Neural cell (in vitro differentiated cells): Measurements from ENCODE around the gene FMO2. TPM values are rescaled to one million over a fixed set of nuclear protein-coding genes. Genes with fewer than 3 reads are reported as not detected.

Experiments
- H2AFZ ChIP-seq: fragments of 200-600, 300-800 bp; sonication (generic), shearing (Covaris generic); 2 replicates; pipeline ENCODE4 v1.6.0; 2014; ENCODE audit warnings: low read depth, mild to moderate bottlenecking, antibody characterized with exemption, low read length, moderate library complexity
- H3F3A ChIP-seq: fragments of 200-600 bp; shearing (Covaris generic); 2 replicates; pipeline ENCODE4 v1.6.1; 2016; ENCODE audit warnings: mild to moderate bottlenecking, moderate library complexity, mixed read lengths, antibody characterized with exemption, low read length; ENCODE audit not compliant: insufficient read depth, poor library complexity, severe bottlenecking
- H3K27ac ChIP-seq: fragments of 200-600, 300-800 bp; sonication (generic), shearing (Covaris generic); 2 replicates; pipeline ENCODE4 v1.5.1; 2014; ENCODE audit warnings: mild to moderate bottlenecking, low read length, moderate library complexity
- H3K27me3 ChIP-seq: fragments of 300-800, 200-600 bp; sonication (generic), shearing (Covaris generic); 2 replicates; pipeline ENCODE4 v1.6.0; 2014; ENCODE audit warnings: mild to moderate bottlenecking, low read depth, low read length, moderate library complexity; ENCODE audit not compliant: insufficient read depth
- H3K36me3 ChIP-seq: fragments of 300-800, 200-600 bp; sonication (generic), shearing (Covaris generic); 2 replicates; pipeline ENCODE4 v1.5.1; 2014; ENCODE audit warnings: mild to moderate bottlenecking, antibody characterized with exemption, low read length, moderate library complexity; ENCODE audit not compliant: insufficient read depth
- H3K4me2 ChIP-seq: fragments of 300-800, 200-600 bp; sonication (generic), shearing (Covaris generic); 2 replicates; pipeline ENCODE4 v1.6.0; 2014; ENCODE audit warnings: mild to moderate bottlenecking, low read length
- H3K4me3 ChIP-seq: fragments of 300-800, 200-600 bp; sonication (generic), shearing (Covaris generic); 2 replicates; pipeline ENCODE4 v1.5.1; 2014; ENCODE audit warnings: mild to moderate bottlenecking, low read length, moderate library complexity
- H3K79me2 ChIP-seq: fragments of 200-600 bp; shearing (Covaris generic); replicated peaks from 2 replicates; pipeline ENCODE4 v1.6.0; 2014; ENCODE audit warnings: mild to moderate bottlenecking, low read length, moderate library complexity; ENCODE audit not compliant: insufficient read depth
- H3K9ac ChIP-seq: fragments of 300-800, 200-600 bp; sonication (generic), shearing (Covaris generic); 2 replicates; pipeline ENCODE4 v1.6.1; 2016; ENCODE audit warnings: mild to moderate bottlenecking, low read length, mixed read lengths
- H3K9me2 ChIP-seq: fragments of 200-600 bp; shearing (Covaris generic); 2 replicates; pipeline ENCODE4 v1.6.1; 2016; ENCODE audit warnings: mild to moderate bottlenecking, low read length, mixed read lengths; ENCODE audit not compliant: insufficient read depth
- H3K9me3 ChIP-seq: fragments of 200-600, 300-800 bp; sonication (generic), shearing (Covaris generic); 2 replicates; pipeline ENCODE4 v1.6.1; 2016; ENCODE audit warnings: mild to moderate bottlenecking, mixed run types, low read length, moderate library complexity, mixed read lengths
- H4K20me1 ChIP-seq: fragments of 200-600 bp; shearing (Covaris generic); 2 replicates; pipeline ENCODE4 v1.6.1; 2016; ENCODE audit warnings: mild to moderate bottlenecking, mixed run types; ENCODE audit not compliant: insufficient read depth
- EP300 ChIP-seq: fragments of 450-650 bp; conservative IDR thresholded peaks from 2 replicates; pipeline ENCODE4 v1.6.1; 2014; ENCODE audit warnings: antibody characterized with exemption, mild to moderate bottlenecking, moderate library complexity; ENCODE audit not compliant: poor library complexity, severe bottlenecking
- MXI1 ChIP-seq: fragments of 450-650 bp; conservative IDR thresholded peaks from 2 replicates; pipeline ENCODE4 v1.6.1; 2014; ENCODE audit warnings: antibody characterized with exemption, mild to moderate bottlenecking; ENCODE audit not compliant: poor library complexity, severe bottlenecking
- POLR2AphosphoS5 ChIP-seq: IDR thresholded peaks from 2 replicates; pipeline ENCODE4 v1.6.1; 2012
- RAD21 ChIP-seq: fragments of 450-650 bp; conservative IDR thresholded peaks from 2 replicates; pipeline ENCODE4 v1.6.1; 2014; ENCODE audit warnings: antibody characterized with exemption, mild to moderate bottlenecking, moderate library complexity
- SMC3 ChIP-seq: fragments of 450-650 bp; conservative IDR thresholded peaks from 2 replicates; pipeline ENCODE4 v1.6.1; 2014; ENCODE audit warnings: antibody characterized with exemption, mild to moderate bottlenecking, moderate library complexity; ENCODE audit not compliant: poor library complexity
- TAF1 ChIP-seq: IDR thresholded peaks from 2 replicates; pipeline ENCODE4 v1.6.1; 2012; ENCODE audit warnings: low read depth
- polyA plus RNA-seq: library from polyadenylated mRNA; depleted of rRNA; stranded (reverse); fragments of >200 nt; gene quantifications from 2 replicates; pipeline ENCODE4 v1.2.3, GENCODE V29; 2014
- TF ChIP-seq, protein P1 (sequence below): IDR thresholded peaks from 2 replicates; pipeline ENCODE4 v1.6.1; 2012; ENCODE audit warnings: borderline replicate concordance
- TF ChIP-seq, protein P2 (sequence below): fragments of 450-650 bp; IDR thresholded peaks from 2 replicates; pipeline ENCODE4 v1.5.1; 2014; ENCODE audit warnings: antibody characterized with exemption, mild to moderate bottlenecking, moderate library complexity; ENCODE audit not compliant: poor library complexity, severe bottlenecking

Gene FMO2
- polyA plus RNA-seq, 1 donor from 2014 or later: not detected

DNA sequence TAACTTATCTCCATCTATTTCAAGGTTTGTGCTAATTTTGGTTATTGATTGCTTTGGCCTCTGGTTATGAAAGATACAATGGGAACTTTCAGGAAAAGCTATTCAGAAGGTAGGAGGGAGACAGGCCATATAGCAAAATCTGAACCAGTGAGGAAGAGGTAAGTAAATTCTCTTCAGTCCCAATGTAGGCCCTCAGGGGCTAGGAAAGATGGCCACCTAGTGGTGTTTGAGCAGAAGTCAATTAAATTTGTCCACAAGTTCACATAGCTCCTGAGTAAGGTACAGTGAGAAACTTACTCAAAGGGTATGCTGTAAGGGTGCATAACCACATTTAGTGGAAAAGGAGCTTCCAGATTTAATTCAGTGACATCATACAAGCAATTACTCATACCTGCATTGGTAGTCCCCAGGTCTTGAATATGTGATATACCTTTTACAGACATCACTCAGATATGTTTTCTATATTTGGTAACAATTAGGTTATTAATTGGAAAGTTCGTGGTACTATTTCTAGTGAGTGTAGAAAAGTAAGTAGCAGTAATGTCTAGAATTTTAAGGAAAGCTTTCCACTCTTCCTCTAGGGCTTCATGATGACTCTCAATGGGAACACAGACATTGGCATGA, 41.8 kb downstream of the FMO2 start:
- Histone ChIP-seq H3K9ac (no peak overlapping the region), H3K4me3 (no peak overlapping the region), H3K4me2 (no peak overlapping the region), H3K9me2 (no peaks in the 10 kb centered on the region), H3K27me3 (no peaks in the 10 kb centered on the region), H3K36me3 (no peaks in the 10 kb centered on the region), H3F3A (no peaks in the 10 kb centered on the region), H3K27ac (no peak overlapping the region), H4K20me1 (no peaks in the 10 kb centered on the region), H2AFZ (no peak overlapping the region), H3K79me2 (no peaks in the 10 kb centered on the region), H3K9me3 (no peaks in the 10 kb centered on the region)
- TF ChIP-seq RAD21: peak; percentile 78
- TF ChIP-seq, protein P1, sequence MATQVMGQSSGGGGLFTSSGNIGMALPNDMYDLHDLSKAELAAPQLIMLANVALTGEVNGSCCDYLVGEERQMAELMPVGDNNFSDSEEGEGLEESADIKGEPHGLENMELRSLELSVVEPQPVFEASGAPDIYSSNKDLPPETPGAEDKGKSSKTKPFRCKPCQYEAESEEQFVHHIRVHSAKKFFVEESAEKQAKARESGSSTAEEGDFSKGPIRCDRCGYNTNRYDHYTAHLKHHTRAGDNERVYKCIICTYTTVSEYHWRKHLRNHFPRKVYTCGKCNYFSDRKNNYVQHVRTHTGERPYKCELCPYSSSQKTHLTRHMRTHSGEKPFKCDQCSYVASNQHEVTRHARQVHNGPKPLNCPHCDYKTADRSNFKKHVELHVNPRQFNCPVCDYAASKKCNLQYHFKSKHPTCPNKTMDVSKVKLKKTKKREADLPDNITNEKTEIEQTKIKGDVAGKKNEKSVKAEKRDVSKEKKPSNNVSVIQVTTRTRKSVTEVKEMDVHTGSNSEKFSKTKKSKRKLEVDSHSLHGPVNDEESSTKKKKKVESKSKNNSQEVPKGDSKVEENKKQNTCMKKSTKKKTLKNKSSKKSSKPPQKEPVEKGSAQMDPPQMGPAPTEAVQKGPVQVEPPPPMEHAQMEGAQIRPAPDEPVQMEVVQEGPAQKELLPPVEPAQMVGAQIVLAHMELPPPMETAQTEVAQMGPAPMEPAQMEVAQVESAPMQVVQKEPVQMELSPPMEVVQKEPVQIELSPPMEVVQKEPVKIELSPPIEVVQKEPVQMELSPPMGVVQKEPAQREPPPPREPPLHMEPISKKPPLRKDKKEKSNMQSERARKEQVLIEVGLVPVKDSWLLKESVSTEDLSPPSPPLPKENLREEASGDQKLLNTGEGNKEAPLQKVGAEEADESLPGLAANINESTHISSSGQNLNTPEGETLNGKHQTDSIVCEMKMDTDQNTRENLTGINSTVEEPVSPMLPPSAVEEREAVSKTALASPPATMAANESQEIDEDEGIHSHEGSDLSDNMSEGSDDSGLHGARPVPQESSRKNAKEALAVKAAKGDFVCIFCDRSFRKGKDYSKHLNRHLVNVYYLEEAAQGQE: no peak
- peak; percentile 69 for TF ChIP-seq SMC3
- no peak for TF ChIP-seq EP300
- TF ChIP-seq, protein P2, sequence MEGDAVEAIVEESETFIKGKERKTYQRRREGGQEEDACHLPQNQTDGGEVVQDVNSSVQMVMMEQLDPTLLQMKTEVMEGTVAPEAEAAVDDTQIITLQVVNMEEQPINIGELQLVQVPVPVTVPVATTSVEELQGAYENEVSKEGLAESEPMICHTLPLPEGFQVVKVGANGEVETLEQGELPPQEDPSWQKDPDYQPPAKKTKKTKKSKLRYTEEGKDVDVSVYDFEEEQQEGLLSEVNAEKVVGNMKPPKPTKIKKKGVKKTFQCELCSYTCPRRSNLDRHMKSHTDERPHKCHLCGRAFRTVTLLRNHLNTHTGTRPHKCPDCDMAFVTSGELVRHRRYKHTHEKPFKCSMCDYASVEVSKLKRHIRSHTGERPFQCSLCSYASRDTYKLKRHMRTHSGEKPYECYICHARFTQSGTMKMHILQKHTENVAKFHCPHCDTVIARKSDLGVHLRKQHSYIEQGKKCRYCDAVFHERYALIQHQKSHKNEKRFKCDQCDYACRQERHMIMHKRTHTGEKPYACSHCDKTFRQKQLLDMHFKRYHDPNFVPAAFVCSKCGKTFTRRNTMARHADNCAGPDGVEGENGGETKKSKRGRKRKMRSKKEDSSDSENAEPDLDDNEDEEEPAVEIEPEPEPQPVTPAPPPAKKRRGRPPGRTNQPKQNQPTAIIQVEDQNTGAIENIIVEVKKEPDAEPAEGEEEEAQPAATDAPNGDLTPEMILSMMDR: peak; percentile 73

DNA sequence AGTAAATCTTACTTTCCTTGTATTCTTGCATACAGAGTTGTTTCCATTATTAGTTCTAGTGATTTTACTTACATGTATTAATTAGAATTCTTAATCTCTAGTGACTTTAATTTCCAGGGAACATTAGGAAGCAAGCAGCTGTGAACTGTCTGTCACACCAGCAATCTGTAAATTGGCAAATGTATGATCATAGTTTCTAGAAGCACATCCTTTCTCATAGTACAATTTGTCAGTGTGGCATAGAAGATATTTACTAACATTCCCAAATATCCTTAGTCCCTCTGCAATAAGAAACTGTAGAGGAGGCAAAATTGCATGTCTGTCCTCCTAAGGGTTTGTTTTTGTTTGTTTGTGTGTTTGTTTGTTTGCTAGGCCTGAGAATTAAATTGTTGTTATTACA, 46.2 kb downstream of the FMO2 start:
- Histone ChIP-seq H3K4me2 (no peak overlapping the region), H3K9me2 (no peaks in the 10 kb centered on the region), H3K27ac (no peak overlapping the region), H3K4me3 (no peak overlapping the region), H3K36me3 (no peaks in the 10 kb centered on the region), H3K79me2 (no peaks in the 10 kb centered on the region), H3K9ac (no peak overlapping the region), H3K9me3 (no peaks in the 10 kb centered on the region), H4K20me1 (no peaks in the 10 kb centered on the region), H3F3A (no peaks in the 10 kb centered on the region), H3K27me3 (no peaks in the 10 kb centered on the region), H2AFZ (no peak overlapping the region)
- TF ChIP-seq MXI1 (no peak), SMC3 (no peak), RAD21 (no peak), POLR2AphosphoS5 (no peak), EP300 (no peak), TAF1 (no peak)
- TF ChIP-seq, protein P1: no peak
- TF ChIP-seq, protein P2: no peak
